Femur (tissue), 1 donor: ENCODE data around the gene HSD11B2.

Experiments
- DNase-seq: peaks from one replicate; pipeline ENCODE4 v3.0.0-alpha.2; 2017

HSD11B2 gene

GRCh38 chr16:67396159-67397035 lies 34.5 kb upstream of the HSD11B2 start:
- peak; percentile 94 for DNase-seq

GRCh38 chr16:67397036-67397801 lies 33.7 kb upstream of the HSD11B2 start:
- DNase-seq, result peak; percentile 70

- DNase-seq, result no peak
These were observed 32.9 kb upstream of the HSD11B2 start for GRCh38 chr16:67397812-67398545.

GRCh38 chr16:67398546-67399217 lies 32.2 kb upstream of the HSD11B2 start:
- no peak for DNase-seq

- DNase-seq, result peak; percentile 71
These were observed 31.6 kb upstream of the HSD11B2 start for GRCh38 chr16:67399218-67399733.

- DNase-seq, result peak; percentile 84
These were observed 30.9 kb upstream of the HSD11B2 start for GRCh38 chr16:67399749-67400704.

- DNase-seq, result no peak
These were observed 30.0 kb upstream of the HSD11B2 start for GRCh38 chr16:67400901-67401300.

- no peak for DNase-seq
These were observed 26.9 kb upstream of the HSD11B2 start for GRCh38 chr16:67403976-67404555.

GRCh38 chr16:67404740-67405226 lies 26.1 kb upstream of the HSD11B2 start:
- DNase-seq, result no peak

GRCh38 chr16:67405336-67405735 lies 25.6 kb upstream of the HSD11B2 start:
- DNase-seq, result no peak

GRCh38 chr16:67406111-67406971 lies 24.6 kb upstream of the HSD11B2 start:
- DNase-seq, result peak; percentile 87

GRCh38 chr16:67407176-67407787 lies 23.6 kb upstream of the HSD11B2 start:
- DNase-seq, result no peak

- no peak for DNase-seq
These were observed 23.0 kb upstream of the HSD11B2 start for GRCh38 chr16:67407788-67408452.

- no peak for DNase-seq
These were observed 21.3 kb upstream of the HSD11B2 start for GRCh38 chr16:67409631-67410030.

GRCh38 chr16:67411339-67411738 lies 19.6 kb upstream of the HSD11B2 start:
- no peak for DNase-seq

- DNase-seq, result no peak
These were observed 18.6 kb upstream of the HSD11B2 start for GRCh38 chr16:67412294-67412693.

GRCh38 chr16:67413978-67414911 lies 16.7 kb upstream of the HSD11B2 start:
- DNase-seq, result no peak
